AG10803 (cell line): Measurements from ENCODE around the gene DOCK8.

Source experiments
- DNase-seq: peaks from one replicate; pipeline ENCODE4 v3.0.0; 2010; ENCODE audit warnings: low read depth
- H3K4me3 ChIP-seq: 2 replicates; pipeline ENCODE4 v1.5.1; 2011; ENCODE audit warnings: mild to moderate bottlenecking, low read length, control low read depth
- CTCF ChIP-seq: conservative IDR thresholded peaks from 2 replicates; pipeline ENCODE4 v1.5.1; 2011; ENCODE audit warnings: mild to moderate bottlenecking, low read length, control low read depth, inconsistent platforms

Gene DOCK8

GRCh38 chr9:463455-464171, 248.9 kb downstream of the DOCK8 start:
- H3K4me3 ChIP-seq: no peak overlapping the region
- no peak for TF ChIP-seq CTCF
- no peak for DNase-seq

- TF ChIP-seq CTCF: no peak
- DNase-seq: no peak
- H3K4me3 ChIP-seq: no peak overlapping the region
Measured at GRCh38 chr9:466747-467146, 252.1 kb downstream of the DOCK8 start.

GRCh38 chr9:468766-469426, 254.2 kb downstream of the DOCK8 start:
- peak overlapping the region; percentile 9; the same call in 1 of the 2 replicates for H3K4me3 ChIP-seq
- no peak for TF ChIP-seq CTCF
- DNase-seq: no peak

GRCh38 chr9:469672-470551, 255.2 kb downstream of the DOCK8 start:
- peak overlapping the region; percentile 66 for H3K4me3 ChIP-seq
- TF ChIP-seq CTCF: no peak
- peak; percentile 64 for DNase-seq

- H3K4me3 ChIP-seq: peak overlapping the region; percentile 66
- no peak for TF ChIP-seq CTCF
- DNase-seq: no peak
Measured at GRCh38 chr9:470552-471194, 256.0 kb downstream of the DOCK8 start.

- no peak for TF ChIP-seq CTCF
- no peak overlapping the region for H3K4me3 ChIP-seq
- DNase-seq: no peak
Measured at GRCh38 chr9:471320-471719, 256.7 kb downstream of the DOCK8 start.
